HEK293T (cell line): ENCODE measurements around the gene KCTD10.

ENCODE experiments used
- ELF4 ChIP-seq: fragments of 450-650 bp; IDR thresholded peaks from 2 replicates; pipeline ENCODE4 v1.6.1; 2017; ENCODE audit warnings: antibody characterized with exemption
- L3MBTL2 ChIP-seq: fragments of 450-650 bp; conservative IDR thresholded peaks from 2 replicates; pipeline ENCODE4 v1.6.1; 2016; ENCODE audit warnings: mild to moderate bottlenecking

GRCh38 chr12:109525279-109525585 lies 48.1 kb upstream of the KCTD10 start:
- TF ChIP-seq L3MBTL2: no peak
- TF ChIP-seq ELF4: no peak
